ENCODE results near the gene MTHFSD. TPM values are rescaled to one million over a fixed set of nuclear protein-coding genes. Genes with fewer than 3 reads are reported as not detected.

Gene MTHFSD
- total RNA-seq, 2 donors from 2014 or later, result 16.9 to 35.6 TPM

DNA sequence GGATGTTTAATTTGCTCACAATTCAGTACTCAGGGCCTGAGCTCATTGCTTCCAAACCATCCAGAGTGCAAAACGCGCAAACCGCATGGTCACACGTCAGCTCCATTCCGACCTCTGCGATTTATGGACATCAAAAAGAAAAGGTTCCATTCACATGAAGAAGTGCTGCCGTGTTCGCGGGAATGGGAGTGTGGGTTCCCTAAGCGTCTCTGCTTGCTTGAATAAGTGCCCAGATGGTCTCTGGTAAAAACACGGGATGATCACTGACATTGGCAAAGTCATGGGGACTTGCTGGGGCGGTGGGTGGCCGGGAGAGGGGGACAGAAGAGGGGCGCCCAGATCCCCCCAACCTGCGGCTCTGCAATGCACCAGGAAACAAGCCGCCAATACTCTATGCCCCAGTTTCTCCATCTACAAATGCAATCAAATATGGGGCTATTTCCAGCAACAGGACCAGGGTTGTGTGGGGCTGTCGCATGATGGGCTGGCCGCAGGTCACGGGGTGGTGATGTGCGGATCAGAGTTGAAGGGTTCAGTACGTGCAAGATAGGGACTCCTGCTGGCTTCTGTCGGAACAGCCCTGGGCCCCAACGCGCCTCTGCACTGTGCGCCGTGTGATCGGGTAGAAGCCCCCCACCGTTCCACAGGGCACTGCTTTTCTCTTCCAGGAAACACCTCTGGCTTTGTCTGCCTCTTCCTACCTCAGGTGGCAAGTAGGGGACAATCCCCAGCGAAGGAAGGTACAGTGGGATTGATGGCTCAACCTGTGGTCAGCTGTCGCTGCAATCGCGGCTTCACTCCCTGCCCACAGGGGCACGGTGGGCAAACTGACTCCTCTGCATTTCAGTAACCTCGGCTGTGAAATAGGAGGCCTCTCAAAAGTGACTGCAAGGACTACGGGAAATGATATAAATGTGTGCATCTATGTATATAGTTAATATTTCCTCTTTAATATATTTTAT is 33.5 kb downstream of the MTHFSD start:
- intact Hi-C loops (cut with DNase I), result no loop called here
- Histone ChIP-seq H3K9me3 (no peaks in the 10 kb centered on the region), H3K27me3 (no peaks in the 10 kb centered on the region), H3K27ac (no peak overlapping the region), H3K4me1 (peaks cover 4% of the 10 kb centered on the region), H3K36me3 (replicated peaks in 1 of 2; ENCODE audit: insufficient read depth in 1 of 2, low read depth in 2 of 2) (no peaks in the 10 kb centered on the region), H3K4me3 (no peak overlapping the region)
- TF ChIP-seq POLR2A (IDR thresholded peaks at IDR 0.05), result no peak
- TF ChIP-seq, protein P1, sequence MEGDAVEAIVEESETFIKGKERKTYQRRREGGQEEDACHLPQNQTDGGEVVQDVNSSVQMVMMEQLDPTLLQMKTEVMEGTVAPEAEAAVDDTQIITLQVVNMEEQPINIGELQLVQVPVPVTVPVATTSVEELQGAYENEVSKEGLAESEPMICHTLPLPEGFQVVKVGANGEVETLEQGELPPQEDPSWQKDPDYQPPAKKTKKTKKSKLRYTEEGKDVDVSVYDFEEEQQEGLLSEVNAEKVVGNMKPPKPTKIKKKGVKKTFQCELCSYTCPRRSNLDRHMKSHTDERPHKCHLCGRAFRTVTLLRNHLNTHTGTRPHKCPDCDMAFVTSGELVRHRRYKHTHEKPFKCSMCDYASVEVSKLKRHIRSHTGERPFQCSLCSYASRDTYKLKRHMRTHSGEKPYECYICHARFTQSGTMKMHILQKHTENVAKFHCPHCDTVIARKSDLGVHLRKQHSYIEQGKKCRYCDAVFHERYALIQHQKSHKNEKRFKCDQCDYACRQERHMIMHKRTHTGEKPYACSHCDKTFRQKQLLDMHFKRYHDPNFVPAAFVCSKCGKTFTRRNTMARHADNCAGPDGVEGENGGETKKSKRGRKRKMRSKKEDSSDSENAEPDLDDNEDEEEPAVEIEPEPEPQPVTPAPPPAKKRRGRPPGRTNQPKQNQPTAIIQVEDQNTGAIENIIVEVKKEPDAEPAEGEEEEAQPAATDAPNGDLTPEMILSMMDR (IDR thresholded peaks at IDR 0.05), result no peak
- WGBS, 2 donors, result 64 to 68% methylated on average over 32 to 35 of the region's 35 CpGs
- no peak for DNase-seq
- ATAC-seq, result no peak

- ATAC-seq (no peak), DNase-seq (no peak)
- WGBS, 2 donors, result 32 to 38% methylated on average over 26 to 30 of the region's 30 CpGs
- peaks cover 4% of the 10 kb centered on the region for H3K4me1 ChIP-seq
- H3K27ac ChIP-seq, result no peak overlapping the region
- H3K9me3 ChIP-seq, result no peaks in the 10 kb centered on the region
- intact Hi-C loops (cut with DNase I), result no loop called here
- H3K27me3 ChIP-seq, result no peaks in the 10 kb centered on the region
- no peaks in the 10 kb centered on the region for H3K36me3 ChIP-seq (replicated peaks in 1 of 2; ENCODE audit: insufficient read depth in 1 of 2, low read depth in 2 of 2)
- TF ChIP-seq POLR2A (IDR thresholded peaks at IDR 0.05), result no peak
- TF ChIP-seq, protein P1 (IDR thresholded peaks at IDR 0.05), result no peak
- no peak overlapping the region for H3K4me3 ChIP-seq
These were observed 34.5 kb downstream of the MTHFSD start for GRCh38 chr16:86520317-86521210.

- 1 to 22% methylated on average over 8 to 31 of the region's 31 CpGs for WGBS, 2 donors
- DNase-seq (peak; percentile 49 to 69 (median 60)), ATAC-seq (peak; percentile 18)
- intact Hi-C loops (cut with DNase I), result loop anchor here (5.0 kb wide), 1 partner anchor 447 kb away; no protein-coding TSS in a partner anchor
- Histone ChIP-seq H3K27ac (no peak overlapping the region), H3K36me3 (replicated peaks in 1 of 2; ENCODE audit: insufficient read depth in 1 of 2, low read depth in 2 of 2) (no peaks in the 10 kb centered on the region), H3K27me3 (no peaks in the 10 kb centered on the region), H3K4me3 (no peak overlapping the region), H3K4me1 (peaks cover 4% of the 10 kb centered on the region), H3K9me3 (no peaks in the 10 kb centered on the region)
- TF ChIP-seq POLR2A (IDR thresholded peaks at IDR 0.05), result no peak
- TF ChIP-seq, protein P1 (IDR thresholded peaks at IDR 0.05), result peak; percentile 65 to 88 (median 79)
These were observed 35.3 kb downstream of the MTHFSD start for GRCh38 chr16:86519649-86520316.

DNA sequence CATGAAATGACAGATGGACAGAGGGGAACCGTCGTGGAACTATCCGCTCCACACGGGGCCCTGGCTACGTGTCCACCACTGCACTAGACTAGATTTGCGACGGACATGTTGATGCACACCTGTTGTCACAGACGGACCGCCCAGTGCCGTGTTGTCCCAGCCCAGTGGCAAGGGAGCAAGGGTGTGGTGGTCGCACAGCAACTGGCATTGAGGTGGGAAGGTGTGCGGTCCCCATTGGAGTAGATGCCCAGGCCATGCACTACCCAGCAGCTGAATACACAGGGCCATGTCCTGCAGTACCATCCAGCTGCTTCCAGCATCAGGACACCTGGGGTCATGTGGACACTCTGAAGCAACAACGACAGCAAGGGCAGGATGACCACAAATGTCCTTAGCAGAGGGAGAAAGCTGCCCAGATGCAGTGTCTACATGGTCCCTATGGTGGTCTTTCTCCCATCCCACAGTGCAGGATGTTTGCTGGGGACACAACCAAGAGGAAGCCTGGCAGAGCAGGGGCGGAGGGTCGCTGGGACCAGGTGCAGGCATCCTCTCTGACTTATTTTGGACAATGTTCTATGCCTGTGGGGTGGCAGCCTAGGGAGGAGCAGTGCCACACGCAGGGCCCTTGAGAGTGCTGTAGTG is 35.9 kb downstream of the MTHFSD start:
- ATAC-seq (no peak), DNase-seq (no peak)
- intact Hi-C loops (cut with DNase I), result loop anchor here (5.0 kb wide), 1 partner anchor 447 kb away; no protein-coding TSS in a partner anchor
- H3K27me3 ChIP-seq, result no peaks in the 10 kb centered on the region
- H3K4me3 ChIP-seq, result no peak overlapping the region
- H3K9me3 ChIP-seq, result no peaks in the 10 kb centered on the region
- H3K36me3 ChIP-seq (replicated peaks in 1 of 2; ENCODE audit: insufficient read depth in 1 of 2, low read depth in 2 of 2), result no peaks in the 10 kb centered on the region
- no peak overlapping the region for H3K27ac ChIP-seq
- H3K4me1 ChIP-seq, result peaks cover 4% of the 10 kb centered on the region
- TF ChIP-seq, protein P1 (IDR thresholded peaks at IDR 0.05), result no peak
- TF ChIP-seq POLR2A (IDR thresholded peaks at IDR 0.05), result no peak
- 81 to 82% methylated on average over 15 to 16 of the region's 16 CpGs for WGBS, 2 donors
